Parathyroid adenoma (tissue), 2 donors: Measurements from ENCODE around the gene MUC6.

Experiments used
- H2AFZ ChIP-seq: fragments of 300-600 bp; sonication (generic); one replicate; pipeline ENCODE4 v1.7.0; 2017; ENCODE audit warnings: antibody characterized with exemption, mild to moderate bottlenecking
- H3K27ac ChIP-seq: fragments of 300-600 bp; sonication (generic); one replicate; pipeline ENCODE4 v1.7.0; 2017
- H3K27me3 ChIP-seq: fragments of 300-600 bp; sonication (generic); one replicate; pipeline ENCODE4 v1.7.0; 2017; ENCODE audit warnings: low read length; ENCODE audit not compliant: control insufficient read depth, insufficient read depth
- H3K36me3 ChIP-seq: fragments of 300-600 bp; sonication (generic); one replicate; pipeline ENCODE4 v1.7.0; 2017; ENCODE audit warnings: low read length; ENCODE audit not compliant: control insufficient read depth, insufficient read depth
- H3K4me1 ChIP-seq: fragments of 300-600 bp; sonication (generic); one replicate; pipeline ENCODE4 v1.7.0; 2017; ENCODE audit warnings: control low read depth
- H3K4me2 ChIP-seq: fragments of 300-600 bp; sonication (generic); one replicate; pipeline ENCODE4 v1.7.0; 2017; ENCODE audit warnings: low read length
- H3K4me3 ChIP-seq: fragments of 300-600 bp; sonication (generic); one replicate; pipeline ENCODE4 v1.7.0; 2017; ENCODE audit warnings: low read depth, low read length
- H3K79me2 ChIP-seq: fragments of 300-600 bp; sonication (generic); one replicate; pipeline ENCODE4 v1.7.0; 2017; ENCODE audit warnings: control low read depth
- H3K9ac ChIP-seq: fragments of 300-600 bp; sonication (generic); one replicate; pipeline ENCODE4 v1.7.0; 2017; ENCODE audit warnings: mild to moderate bottlenecking
- H3K9me3 ChIP-seq: fragments of 300-600 bp; sonication (generic); one replicate; pipeline ENCODE4 v1.7.0; 2017; ENCODE audit warnings: low read length; ENCODE audit not compliant: control insufficient read depth
- CTCF ChIP-seq: fragments of 300-600 bp; sonication (generic); IDR thresholded peaks from one replicate; pipeline ENCODE4 v1.7.0; 2017; ENCODE audit warnings: antibody characterized with exemption, mild to moderate bottlenecking
- donor health status: primary hyperparathyroidism.

Gene MUC6

GRCh38 chr11:1074244-1075221, 38.0 kb upstream of the MUC6 start, which contains the start of gene MUC2:
TSS of gene MUC2 (plus strand) at chr11:1074874.
- Histone ChIP-seq H3K27me3 (no peaks in the 10 kb centered on the region), H3K36me3 (no peaks in the 10 kb centered on the region), H3K9ac (no peak within 1 kb of the TSS), H3K4me1 (no peaks in the 10 kb centered on the region), H3K4me2 (no peak within 1 kb of the TSS), H3K9me3 (no peaks in the 10 kb centered on the region), H2AFZ (no peak within 1 kb of the TSS), H3K79me2 (no peaks in the 10 kb centered on the region), H3K27ac (no peak within 1 kb of the TSS), H3K4me3 (no peak within 1 kb of the TSS)
- no peak for TF ChIP-seq CTCF

GRCh38 chr11:1073851-1074243, 37.3 kb upstream of the MUC6 start:
- no peaks in the 10 kb centered on the region for H3K27me3 ChIP-seq
- H3K4me3 ChIP-seq, result no peak overlapping the region
- H3K4me1 ChIP-seq, result no peaks in the 10 kb centered on the region
- H3K9ac ChIP-seq, result no peak overlapping the region
- no peak overlapping the region for H2AFZ ChIP-seq
- H3K36me3 ChIP-seq, result no peaks in the 10 kb centered on the region
- H3K27ac ChIP-seq, result no peak overlapping the region
- no peaks in the 10 kb centered on the region for H3K79me2 ChIP-seq
- H3K9me3 ChIP-seq, result no peaks in the 10 kb centered on the region
- H3K4me2 ChIP-seq, result no peak overlapping the region
- TF ChIP-seq CTCF, result no peak

DNA sequence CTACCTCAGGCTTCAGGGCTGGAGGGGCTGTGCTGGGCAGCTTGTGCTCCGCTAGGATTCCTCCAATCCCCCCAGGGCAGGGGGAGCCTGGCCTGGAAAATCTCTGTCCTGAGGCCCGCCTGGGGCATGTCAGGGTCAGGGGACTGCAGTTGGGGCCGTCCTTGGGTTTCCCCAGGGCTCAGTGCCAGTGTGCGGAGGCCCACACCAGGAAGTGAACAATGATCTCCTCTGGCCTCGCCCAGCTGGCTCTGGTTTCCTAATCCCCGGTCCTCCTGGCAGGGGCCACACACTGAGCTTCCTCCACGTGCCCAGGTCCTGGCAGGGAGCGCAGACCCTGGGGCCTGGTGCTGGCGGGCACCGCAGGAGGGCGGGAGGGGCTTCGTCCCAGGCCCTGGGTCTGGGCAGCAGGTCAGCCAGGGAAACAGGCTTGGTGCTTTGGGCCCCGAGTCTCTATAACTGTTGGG, 36.8 kb upstream of the MUC6 start:
- no peak overlapping the region for H3K9ac ChIP-seq
- H3K4me2 ChIP-seq, result no peak overlapping the region
- TF ChIP-seq CTCF, result no peak
- no peaks in the 10 kb centered on the region for H3K36me3 ChIP-seq
- H3K27me3 ChIP-seq, result no peaks in the 10 kb centered on the region
- H3K4me1 ChIP-seq, result no peaks in the 10 kb centered on the region
- no peak overlapping the region for H3K27ac ChIP-seq
- H2AFZ ChIP-seq, result no peak overlapping the region
- no peak overlapping the region for H3K4me3 ChIP-seq
- H3K79me2 ChIP-seq, result no peaks in the 10 kb centered on the region
- H3K9me3 ChIP-seq, result no peaks in the 10 kb centered on the region

DNA sequence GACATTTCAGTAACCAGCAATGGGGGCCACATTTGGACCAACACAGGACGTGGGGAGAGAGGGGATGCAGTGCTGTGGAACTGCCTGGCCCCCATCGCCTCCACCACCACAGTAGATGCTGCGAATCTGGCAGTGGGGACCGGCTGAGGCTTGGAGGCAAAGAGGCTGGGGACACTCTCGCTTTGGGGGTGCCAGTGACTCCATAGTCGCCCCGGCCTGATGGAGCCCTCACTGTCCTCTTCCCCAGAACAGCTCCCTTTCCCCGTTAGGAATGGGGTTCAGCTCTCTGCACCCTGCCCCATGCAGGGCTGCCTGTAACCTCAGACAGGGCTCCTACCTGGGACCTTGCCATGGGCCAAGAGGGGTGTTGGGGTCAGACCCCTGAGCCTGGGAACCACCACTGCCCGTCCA, 36.3 kb upstream of the MUC6 start:
- H3K9ac ChIP-seq, result no peak overlapping the region
- no peak overlapping the region for H3K4me3 ChIP-seq
- H3K36me3 ChIP-seq, result no peaks in the 10 kb centered on the region
- no peaks in the 10 kb centered on the region for H3K27me3 ChIP-seq
- H2AFZ ChIP-seq, result no peak overlapping the region
- H3K27ac ChIP-seq, result no peak overlapping the region
- no peaks in the 10 kb centered on the region for H3K9me3 ChIP-seq
- H3K4me2 ChIP-seq, result no peak overlapping the region
- no peaks in the 10 kb centered on the region for H3K4me1 ChIP-seq
- no peak for TF ChIP-seq CTCF
- H3K79me2 ChIP-seq, result no peaks in the 10 kb centered on the region
